SK-N-MC (cell line): Measurements from ENCODE around the gene ZCCHC7.

ENCODE experiments used
- EZH2 ChIP-seq: fragments of 200-600 bp; sonication (generic); IDR thresholded peaks from one replicate; pipeline ENCODE4 v1.6.1; 2017; ENCODE audit warnings: antibody characterized with exemption
- FOXP2 ChIP-seq: optimal IDR thresholded peaks from 2 replicates; pipeline ENCODE3; 2011; ENCODE audit warnings: mild to moderate bottlenecking, moderate library complexity; ENCODE audit not compliant: insufficient read depth; ENCODE audit errors: extremely low read length, control extremely low read depth
- POLR2AphosphoS5 ChIP-seq: IDR thresholded peaks from 2 replicates; pipeline ENCODE4 v1.6.1; 2012; ENCODE audit warnings: mild to moderate bottlenecking, low read depth, low read length, borderline replicate concordance

GRCh38 chr9:37392272-37392671, 271.9 kb downstream of the ZCCHC7 start:
- TF ChIP-seq EZH2 = no peak
- TF ChIP-seq POLR2AphosphoS5 = no peak
- no peak for TF ChIP-seq FOXP2
